HEK293 (cell line): Measurements from ENCODE around the gene DNHD1.

Source experiments
- REST ChIP-seq: fragments of 450-650 bp; formaldehyde crosslinking; IDR thresholded peaks from 2 replicates; pipeline ENCODE4 v1.5.1; 2016; ENCODE audit warnings: missing biosample characterization, missing genetic modification characterization
- SETDB1 ChIP-seq: IDR thresholded peaks from one replicate; pipeline ENCODE4 v1.6.1; 2017; ENCODE audit warnings: mild to moderate bottlenecking, low read length, moderate library complexity, mixed read lengths; ENCODE audit not compliant: insufficient read length
- ZBTB21 ChIP-seq: fragments of 450-650 bp; formaldehyde crosslinking; IDR thresholded peaks from 2 replicates; pipeline ENCODE4 v1.5.1; 2017; ENCODE audit warnings: missing biosample characterization, missing genetic modification characterization
- ZNF274 ChIP-seq, 2 experiments: fragments of 200-500 bp in 1 of 2; fragments of 450-650 bp in 1 of 2; sonication (Bioruptor generic) in 1 of 2; formaldehyde crosslinking in 1 of 2; IDR thresholded peaks; 2 replicates each; pipeline versions ENCODE4 v1.5.1 to v1.6.1; 2014 to 2016; ENCODE audit warnings: borderline replicate concordance in 1 of 2, inconsistent platforms in 1 of 2, low read length in 1 of 2, missing biosample characterization in 1 of 2, missing genetic modification characterization in 1 of 2
- ZNF747 ChIP-seq: fragments of 450-650 bp; formaldehyde crosslinking; IDR thresholded peaks from 2 replicates; pipeline ENCODE4 v1.5.1; 2016; ENCODE audit warnings: missing biosample characterization, missing genetic modification characterization
- TF ChIP-seq, protein P1 (sequence below): fragments of 450-650 bp; formaldehyde crosslinking; IDR thresholded peaks from 2 replicates; pipeline ENCODE4 v1.5.1; 2016; ENCODE audit warnings: missing biosample characterization, missing genetic modification characterization

GRCh38 chr11:6557761-6558674 is 60.9 kb downstream of the DNHD1 start:
- TF ChIP-seq, protein P1, sequence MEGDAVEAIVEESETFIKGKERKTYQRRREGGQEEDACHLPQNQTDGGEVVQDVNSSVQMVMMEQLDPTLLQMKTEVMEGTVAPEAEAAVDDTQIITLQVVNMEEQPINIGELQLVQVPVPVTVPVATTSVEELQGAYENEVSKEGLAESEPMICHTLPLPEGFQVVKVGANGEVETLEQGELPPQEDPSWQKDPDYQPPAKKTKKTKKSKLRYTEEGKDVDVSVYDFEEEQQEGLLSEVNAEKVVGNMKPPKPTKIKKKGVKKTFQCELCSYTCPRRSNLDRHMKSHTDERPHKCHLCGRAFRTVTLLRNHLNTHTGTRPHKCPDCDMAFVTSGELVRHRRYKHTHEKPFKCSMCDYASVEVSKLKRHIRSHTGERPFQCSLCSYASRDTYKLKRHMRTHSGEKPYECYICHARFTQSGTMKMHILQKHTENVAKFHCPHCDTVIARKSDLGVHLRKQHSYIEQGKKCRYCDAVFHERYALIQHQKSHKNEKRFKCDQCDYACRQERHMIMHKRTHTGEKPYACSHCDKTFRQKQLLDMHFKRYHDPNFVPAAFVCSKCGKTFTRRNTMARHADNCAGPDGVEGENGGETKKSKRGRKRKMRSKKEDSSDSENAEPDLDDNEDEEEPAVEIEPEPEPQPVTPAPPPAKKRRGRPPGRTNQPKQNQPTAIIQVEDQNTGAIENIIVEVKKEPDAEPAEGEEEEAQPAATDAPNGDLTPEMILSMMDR (tag by site-specific recombination) = no peak
- TF ChIP-seq ZNF747 (tag by site-specific recombination) (no peak), ZNF274 (IDR thresholded peaks at IDR 0.05; ENCODE audit: low read length) (no peak), ZNF274 (tag by site-specific recombination; IDR thresholded peaks at IDR 0.05; ENCODE audit: borderline replicate concordance) (no peak), ZBTB21 (tag by site-specific recombination) (no peak), REST (tag by site-specific recombination) (no peak), SETDB1 (no peak)
